Lung (tissue), 12 donors: ENCODE data around the gene PCP4. TPM values are rescaled to one million over a fixed set of nuclear protein-coding genes. Genes with fewer than 3 reads are reported as not detected.

Experiments used
- ATAC-seq: fragments of 200-7000 bp; cut with Tn5 transposase; one replicate; pipeline ENCODE4 v1.9.1; 2020; ENCODE audit warnings: moderate number of reproducible peaks; ENCODE audit not compliant: insufficient read depth, low FRiP score
- DNase-seq, 3 donors: peaks; one replicate each; pipeline ENCODE4 v3.0.0-alpha.2; 2013 to 2017
- H3K27ac ChIP-seq, 2 donors: one replicate each; pipeline ENCODE4 v1.5.1; 2013; ENCODE audit warnings: mild to moderate bottlenecking in 2 of 2, moderate library complexity in 2 of 2, control low read depth in 1 of 2, inconsistent platforms in 1 of 2, low read depth in 1 of 2, low read length in 1 of 2
- H3K27me3 ChIP-seq, 3 donors: one replicate each; pipeline ENCODE4 v1.5.1; 2013; ENCODE audit warnings: low read length in 2 of 3; ENCODE audit not compliant: control insufficient read depth in 3 of 3, insufficient read depth in 3 of 3
- H3K36me3 ChIP-seq, 4 donors: one replicate each; pipeline ENCODE4 v1.5.1; 2013; ENCODE audit warnings: low read length in 4 of 4, mild to moderate bottlenecking in 1 of 4, moderate library complexity in 1 of 4; ENCODE audit not compliant: control insufficient read depth in 4 of 4, insufficient read depth in 4 of 4
- H3K4me1 ChIP-seq, 5 donors: one replicate each; pipeline ENCODE4 v1.5.1; 2013; ENCODE audit warnings: low read length in 5 of 5, mild to moderate bottlenecking in 2 of 5, moderate library complexity in 1 of 5; ENCODE audit not compliant: control insufficient read depth in 5 of 5, insufficient read depth in 5 of 5
- H3K4me3 ChIP-seq: one replicate; pipeline ENCODE4 v1.5.1; 2013; ENCODE audit warnings: mild to moderate bottlenecking, control low read depth, moderate library complexity
- H3K9ac ChIP-seq, 2 donors: one replicate each; pipeline ENCODE4 v1.5.1; 2013; ENCODE audit warnings: low read length in 2 of 2, control low read depth in 1 of 2; ENCODE audit not compliant: insufficient read depth in 1 of 2
- H3K9me3 ChIP-seq, 4 donors: one replicate each; pipeline ENCODE4 v1.5.1; 2013; ENCODE audit warnings: low read length in 3 of 4, mild to moderate bottlenecking in 1 of 4, moderate library complexity in 1 of 4; ENCODE audit not compliant: control insufficient read depth in 4 of 4, insufficient read depth in 3 of 4
- CTCF ChIP-seq: IDR thresholded peaks from 2 replicates; pipeline ENCODE4 v1.5.1; 2012; ENCODE audit warnings: mild to moderate bottlenecking; ENCODE audit errors: control extremely low read depth, extremely low read depth
- WGBS, 2 donors: extraction: QIAGEN DNeasy Blood & Tissue Kit; methylation state at CpG; one replicate each; pipeline ENCODE4 v1.1.7; 2013; 5-methylcytosine and 5-hydroxymethylcytosine counted together
- polyA plus RNA-seq, 2 donors: library from polyadenylated mRNA; stranded (reverse); fragments of 200-250 nt; gene quantifications; one replicate each; pipeline ENCODE4 v1.2.1, GENCODE V29; 2013
- total RNA-seq, 2 donors: library from RNA; depleted of rRNA in 1 of 2; stranded (reverse); fragments of >200 nt in 1 of 2; gene quantifications; one replicate each; pipeline ENCODE4 v1.2.1, GENCODE V29; 2014 to 2021
- donor health status: control.
- donor health status: control.
- donor health status: Bipolar disorder and iron deficiency.
- donor health status: healthy.
- donor health status: DM: yes; HTN: yes; CAD: no.

Gene PCP4
- total and polyA plus RNA-seq, 4 donors, result 0.74 to 3.1 (median 1.3) TPM; not detected in 1

- ATAC-seq, result no peak
- 89 to 92% methylated on average over 5 of the region's 5 CpGs for WGBS, 2 donors
Measured at GRCh38 chr21:39843916-39844315, 23.3 kb upstream of the PCP4 start.

GRCh38 chr21:39845571-39846130, 21.6 kb upstream of the PCP4 start:
- H3K4me3 ChIP-seq, result no peak overlapping the region
- no peak for TF ChIP-seq CTCF
- H3K9ac ChIP-seq, result no peak overlapping the region
- H3K36me3 ChIP-seq, result no peaks in the 10 kb centered on the region
- no peak for ATAC-seq
- WGBS, 2 donors, result 84 to 88% methylated on average over 6 of the region's 6 CpGs
- no peaks in the 10 kb centered on the region for H3K4me1 ChIP-seq
- no peaks in the 10 kb centered on the region for H3K27me3 ChIP-seq
- no peaks in the 10 kb centered on the region for H3K9me3 ChIP-seq
- H3K27ac ChIP-seq, result no peak overlapping the region
- no peak for DNase-seq

More at GRCh38 chr21:39843916-39844315, 23.3 kb upstream of the PCP4 start:
- no peaks in the 10 kb centered on the region for H3K36me3 ChIP-seq
- H3K9ac ChIP-seq, result no peak overlapping the region
- no peaks in the 10 kb centered on the region for H3K9me3 ChIP-seq
- DNase-seq, result no peak
- no peak overlapping the region for H3K27ac ChIP-seq
- TF ChIP-seq CTCF, result no peak
- no peaks in the 10 kb centered on the region for H3K27me3 ChIP-seq
- no peaks in the 10 kb centered on the region for H3K4me1 ChIP-seq
- H3K4me3 ChIP-seq, result no peak overlapping the region

GRCh38 chr21:39847877-39848276, 19.4 kb upstream of the PCP4 start:
- Histone ChIP-seq H3K36me3 (no peaks in the 10 kb centered on the region), H3K4me1 (no peaks in the 10 kb centered on the region), H3K4me3 (no peak overlapping the region), H3K27ac (no peak overlapping the region), H3K27me3 (no peaks in the 10 kb centered on the region), H3K9me3 (no peaks in the 10 kb centered on the region), H3K9ac (no peak overlapping the region)
- whole genome bisulfite sequencing, 2 donors, result 91 to 92% methylated on average over 6 of the region's 6 CpGs
- TF ChIP-seq CTCF, result no peak
- ATAC-seq (no peak), DNase-seq (no peak)
